GM23338 (cell line): ENCODE results near the gene UQCRH. TPM values are rescaled to one million over a fixed set of nuclear protein-coding genes. Genes with fewer than 3 reads are reported as not detected.

ENCODE experiments used
- ATAC-seq: fragments of 200-7000 bp; cut with Tn5 transposase; 3 replicates; pipeline ENCODE4 v1.9.1; 2020
- DNase-seq: peaks from one replicate; pipeline ENCODE4 v3.0.0-alpha.2; 2015; ENCODE audit warnings: low spot score
- H2AFZ ChIP-seq: fragments of 200-600 bp; sonication (generic); 2 replicates; pipeline ENCODE4 v1.8.0; 2016; ENCODE audit warnings: antibody characterized with exemption, mild to moderate bottlenecking, moderate library complexity
- H3F3A ChIP-seq: fragments of 200-600 bp; sonication (generic); replicated peaks from 2 replicates; pipeline ENCODE4 v1.8.0; 2017; ENCODE audit warnings: antibody characterized with exemption, mixed run types, low read depth
- H3K27ac ChIP-seq: fragments of 200-600 bp; sonication (generic); 2 replicates; pipeline ENCODE4 v1.6.1; 2016; ENCODE audit warnings: low read depth
- H3K27me3 ChIP-seq: fragments of 200-600 bp; sonication (generic); 2 replicates; pipeline ENCODE4 v1.8.0; 2016; ENCODE audit warnings: mild to moderate bottlenecking, mixed run types, moderate library complexity; ENCODE audit not compliant: insufficient read depth
- H3K36me3 ChIP-seq: fragments of 200-600 bp; sonication (generic); 2 replicates; pipeline ENCODE4 v1.8.0; 2016; ENCODE audit warnings: mild to moderate bottlenecking; ENCODE audit not compliant: insufficient read depth
- H3K4me1 ChIP-seq: fragments of 200-600 bp; sonication (generic); 2 replicates; pipeline ENCODE4 v1.8.0; 2016; ENCODE audit warnings: mild to moderate bottlenecking, moderate library complexity; ENCODE audit not compliant: insufficient read depth
- H3K4me2 ChIP-seq: fragments of 200-600 bp; sonication (generic); 2 replicates; pipeline ENCODE4 v1.7.1; 2017; ENCODE audit warnings: mixed run types
- H3K4me3 ChIP-seq: fragments of 200-600 bp; sonication (generic); 2 replicates; pipeline ENCODE4 v1.6.1; 2016; ENCODE audit warnings: mixed run types
- H3K79me2 ChIP-seq: fragments of 200-600 bp; sonication (generic); replicated peaks from 2 replicates; pipeline ENCODE4 v1.8.0; 2017; ENCODE audit warnings: mild to moderate bottlenecking; ENCODE audit not compliant: insufficient read depth
- H3K9me2 ChIP-seq: fragments of 200-600 bp; sonication (generic); 2 replicates; pipeline ENCODE4 v1.8.0; 2017; ENCODE audit not compliant: insufficient read depth
- H4K20me1 ChIP-seq: fragments of 200-600 bp; sonication (generic); replicated peaks from 2 replicates; pipeline ENCODE4 v1.8.0; 2017; ENCODE audit warnings: mild to moderate bottlenecking; ENCODE audit not compliant: insufficient read depth
- H3K27ac Mint-ChIP-seq: 2 replicates; pipeline ENCODE4 v1.8.0; 2020; ENCODE audit warnings: inconsistent platforms, mild to moderate bottlenecking, moderate library complexity, mixed read lengths
- H3K27me3 Mint-ChIP-seq: 3 replicates; pipeline ENCODE4 v1.8.0; 2022; ENCODE audit warnings: low read depth, mild to moderate bottlenecking, moderate library complexity, mixed read lengths, inconsistent platforms; ENCODE audit not compliant: insufficient read depth, poor library complexity
- H3K36me3 Mint-ChIP-seq: 3 replicates; pipeline ENCODE4 v1.8.0; 2021; ENCODE audit warnings: low read depth, mild to moderate bottlenecking, inconsistent platforms, moderate library complexity, mixed read lengths
- H3K4me1 Mint-ChIP-seq: 3 replicates; pipeline ENCODE4 v1.8.0; 2020; ENCODE audit warnings: mild to moderate bottlenecking, inconsistent platforms, mixed read lengths
- H3K4me3 Mint-ChIP-seq: 3 replicates; pipeline ENCODE4 v1.8.0; 2021; ENCODE audit warnings: moderate library complexity, mild to moderate bottlenecking, inconsistent platforms, mixed read lengths
- H3K9me3 Mint-ChIP-seq: 3 replicates; pipeline ENCODE4 v1.8.0; 2020; ENCODE audit warnings: moderate library complexity, mild to moderate bottlenecking, inconsistent platforms, mixed read lengths
- CREB1 ChIP-seq: fragments of 250-450 bp; sonication (Bioruptor Pico); IDR thresholded peaks from 2 replicates; pipeline ENCODE4 v1.5.0; 2020; ENCODE audit warnings: low read depth, mild to moderate bottlenecking, moderate library complexity
- ETS1 ChIP-seq: IDR thresholded peaks from 2 replicates; pipeline ENCODE4 v1.6.1; 2016; ENCODE audit warnings: antibody characterized with exemption
- EZH2 ChIP-seq: fragments of 200-600 bp; sonication (generic); IDR thresholded peaks from one replicate; pipeline ENCODE4 v1.8.0; 2017; ENCODE audit warnings: antibody characterized with exemption, mild to moderate bottlenecking, low read depth; ENCODE audit not compliant: unreplicated experiment
- EZH2phosphoT487 ChIP-seq: fragments of 200-600 bp; sonication (generic); IDR thresholded peaks from one replicate; pipeline ENCODE4 v1.8.1; 2018; ENCODE audit warnings: antibody characterized with exemption; ENCODE audit not compliant: unreplicated experiment
- JUNB ChIP-seq: IDR thresholded peaks from one replicate; pipeline ENCODE4 v1.6.1; 2016; ENCODE audit warnings: antibody characterized with exemption; ENCODE audit not compliant: unreplicated experiment
- NANOG ChIP-seq: IDR thresholded peaks from 2 replicates; pipeline ENCODE4 v1.6.1; 2016; ENCODE audit warnings: antibody characterized with exemption, borderline replicate concordance
- POLR2AphosphoS5 ChIP-seq: IDR thresholded peaks from 2 replicates; pipeline ENCODE4 v1.6.1; 2016; ENCODE audit warnings: antibody characterized with exemption, low read depth
- STAT1 ChIP-seq: IDR thresholded peaks from one replicate; pipeline ENCODE4 v1.6.1; 2016; ENCODE audit warnings: antibody characterized with exemption; ENCODE audit not compliant: unreplicated experiment
- ZNF331 ChIP-seq: fragments of 250-450 bp; sonication (Bioruptor Pico); IDR thresholded peaks from 2 replicates; pipeline ENCODE4 v1.5.0; 2020; ENCODE audit warnings: low read depth, mild to moderate bottlenecking, moderate library complexity
- ZNF462 ChIP-seq: fragments of 250-450 bp; sonication (Bioruptor Pico); IDR thresholded peaks from 2 replicates; pipeline ENCODE4 v1.5.0; 2020; ENCODE audit warnings: mild to moderate bottlenecking, moderate library complexity
- polyA plus RNA-seq: library from polyadenylated mRNA; unstranded; fragments of >200 nt; fragmentation: Nextera tagmentation; extraction: Ambion mirVana; gene quantifications from 2 replicates; pipeline ENCODE4 v1.2.1, GENCODE V29; 2016
- total RNA-seq: library from RNA; depleted of rRNA; stranded (reverse); fragments of >200 nt; shearing (Covaris generic); gene quantifications from 2 replicates; pipeline ENCODE4 v1.2.3, GENCODE V29; 2014
- TF ChIP-seq, protein P1 (sequence below), 2 experiments: fragments of 200-600 bp in 1 of 2; sonication (generic) in 1 of 2; conservative IDR thresholded peaks; 2 replicates each; pipeline versions ENCODE4 v1.5.1 to v1.6.1; 2016 to 2017; ENCODE audit warnings: antibody characterized with exemption in 2 of 2, low read depth in 2 of 2, mild to moderate bottlenecking in 2 of 2, moderate library complexity in 1 of 2
- TF ChIP-seq, protein P2 (sequence below): IDR thresholded peaks from one replicate; pipeline ENCODE4 v1.6.1; 2018; ENCODE audit warnings: antibody characterized with exemption; ENCODE audit not compliant: unreplicated experiment

The UQCRH gene
- total and polyA plus RNA-seq, 2 experiments from 2014 or later: 579 to 1,330 TPM

DNA sequence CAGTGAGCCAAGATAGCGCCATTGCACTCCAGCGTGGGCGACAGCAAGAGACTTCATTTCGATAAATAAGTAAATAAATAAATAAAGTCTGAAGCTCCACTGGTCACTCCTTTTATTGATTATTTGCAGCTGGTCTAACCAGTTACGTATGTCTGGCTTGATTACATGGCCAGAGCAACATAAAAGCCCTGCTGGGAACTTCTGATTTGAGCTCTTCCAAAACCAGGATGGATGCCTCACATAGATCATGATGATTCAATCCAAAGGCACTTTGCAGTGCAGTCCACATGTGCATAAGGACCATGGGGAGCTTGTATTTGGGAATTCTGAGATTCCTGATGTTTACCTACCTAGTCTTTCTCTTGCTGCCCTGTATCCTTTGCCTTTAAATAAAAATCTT is 61.1 kb downstream of the UQCRH start:
- H3K9me3 Mint-ChIP-seq: no peaks in the 10 kb centered on the region
- H3K36me3 ChIP-seq: peaks cover 14% of the 10 kb centered on the region

More for the DNA sequence above, 61.1 kb downstream of the UQCRH start:
- TF ChIP-seq POLR2AphosphoS5: no peak
- TF ChIP-seq JUNB: no peak
- TF ChIP-seq, protein P1, sequence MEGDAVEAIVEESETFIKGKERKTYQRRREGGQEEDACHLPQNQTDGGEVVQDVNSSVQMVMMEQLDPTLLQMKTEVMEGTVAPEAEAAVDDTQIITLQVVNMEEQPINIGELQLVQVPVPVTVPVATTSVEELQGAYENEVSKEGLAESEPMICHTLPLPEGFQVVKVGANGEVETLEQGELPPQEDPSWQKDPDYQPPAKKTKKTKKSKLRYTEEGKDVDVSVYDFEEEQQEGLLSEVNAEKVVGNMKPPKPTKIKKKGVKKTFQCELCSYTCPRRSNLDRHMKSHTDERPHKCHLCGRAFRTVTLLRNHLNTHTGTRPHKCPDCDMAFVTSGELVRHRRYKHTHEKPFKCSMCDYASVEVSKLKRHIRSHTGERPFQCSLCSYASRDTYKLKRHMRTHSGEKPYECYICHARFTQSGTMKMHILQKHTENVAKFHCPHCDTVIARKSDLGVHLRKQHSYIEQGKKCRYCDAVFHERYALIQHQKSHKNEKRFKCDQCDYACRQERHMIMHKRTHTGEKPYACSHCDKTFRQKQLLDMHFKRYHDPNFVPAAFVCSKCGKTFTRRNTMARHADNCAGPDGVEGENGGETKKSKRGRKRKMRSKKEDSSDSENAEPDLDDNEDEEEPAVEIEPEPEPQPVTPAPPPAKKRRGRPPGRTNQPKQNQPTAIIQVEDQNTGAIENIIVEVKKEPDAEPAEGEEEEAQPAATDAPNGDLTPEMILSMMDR (conservative IDR thresholded peaks at IDR 0.05; ENCODE audit: low read depth in 2 of 2): no peak
- TF ChIP-seq EZH2: no peak
- no peak for TF ChIP-seq STAT1
- TF ChIP-seq, protein P2, sequence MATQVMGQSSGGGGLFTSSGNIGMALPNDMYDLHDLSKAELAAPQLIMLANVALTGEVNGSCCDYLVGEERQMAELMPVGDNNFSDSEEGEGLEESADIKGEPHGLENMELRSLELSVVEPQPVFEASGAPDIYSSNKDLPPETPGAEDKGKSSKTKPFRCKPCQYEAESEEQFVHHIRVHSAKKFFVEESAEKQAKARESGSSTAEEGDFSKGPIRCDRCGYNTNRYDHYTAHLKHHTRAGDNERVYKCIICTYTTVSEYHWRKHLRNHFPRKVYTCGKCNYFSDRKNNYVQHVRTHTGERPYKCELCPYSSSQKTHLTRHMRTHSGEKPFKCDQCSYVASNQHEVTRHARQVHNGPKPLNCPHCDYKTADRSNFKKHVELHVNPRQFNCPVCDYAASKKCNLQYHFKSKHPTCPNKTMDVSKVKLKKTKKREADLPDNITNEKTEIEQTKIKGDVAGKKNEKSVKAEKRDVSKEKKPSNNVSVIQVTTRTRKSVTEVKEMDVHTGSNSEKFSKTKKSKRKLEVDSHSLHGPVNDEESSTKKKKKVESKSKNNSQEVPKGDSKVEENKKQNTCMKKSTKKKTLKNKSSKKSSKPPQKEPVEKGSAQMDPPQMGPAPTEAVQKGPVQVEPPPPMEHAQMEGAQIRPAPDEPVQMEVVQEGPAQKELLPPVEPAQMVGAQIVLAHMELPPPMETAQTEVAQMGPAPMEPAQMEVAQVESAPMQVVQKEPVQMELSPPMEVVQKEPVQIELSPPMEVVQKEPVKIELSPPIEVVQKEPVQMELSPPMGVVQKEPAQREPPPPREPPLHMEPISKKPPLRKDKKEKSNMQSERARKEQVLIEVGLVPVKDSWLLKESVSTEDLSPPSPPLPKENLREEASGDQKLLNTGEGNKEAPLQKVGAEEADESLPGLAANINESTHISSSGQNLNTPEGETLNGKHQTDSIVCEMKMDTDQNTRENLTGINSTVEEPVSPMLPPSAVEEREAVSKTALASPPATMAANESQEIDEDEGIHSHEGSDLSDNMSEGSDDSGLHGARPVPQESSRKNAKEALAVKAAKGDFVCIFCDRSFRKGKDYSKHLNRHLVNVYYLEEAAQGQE: no peak
- no peak for TF ChIP-seq EZH2phosphoT487
- TF ChIP-seq NANOG: no peak
- TF ChIP-seq ETS1: no peak
- no peak for TF ChIP-seq ZNF462 (CRISPR knock-in tag)
- no peak for TF ChIP-seq ZNF331
- TF ChIP-seq CREB1 (CRISPR knock-in tag): no peak
- no peaks in the 10 kb centered on the region; the same call in 1 of the 2 replicates for H4K20me1 ChIP-seq
- Mint-ChIP-seq H3K36me3 (peaks cover 44% of the 10 kb centered on the region), H3K27me3 (no peaks in the 10 kb centered on the region), H3K4me3 (no peak overlapping the region), H3K27ac (no peak overlapping the region), H3K4me1 (peaks cover 2% of the 10 kb centered on the region; the same call in 1 of the 3 replicates)
- DNase-seq: no peak
- peaks cover 3% of the 10 kb centered on the region; the same call in 1 of the 2 replicates for H3F3A ChIP-seq
- H3K4me2 ChIP-seq: no peak overlapping the region
- ATAC-seq: no peak
- no peaks in the 10 kb centered on the region for H3K4me1 ChIP-seq
- H3K27ac ChIP-seq: no peak overlapping the region
- H3K79me2 ChIP-seq: no peaks in the 10 kb centered on the region
- H3K9me2 ChIP-seq: no peaks in the 10 kb centered on the region
- H3K4me3 ChIP-seq: no peak overlapping the region
- no peaks in the 10 kb centered on the region for H3K27me3 ChIP-seq
- H2AFZ ChIP-seq: no peak overlapping the region
